ENCODE data around the gene PCMT1.
"Not testable (repeated sequence)": the region's sequence is repeated elsewhere in the genome, so short reads cannot be mapped to it uniquely, and the experiment has no call there.

The PCMT1 gene

GRCh38 chr6:149852881-149853280, 103.3 kb downstream of the PCMT1 start:
- no peak for DNase-seq (ENCODE audit: low read depth in 4 of 4, low spot score in 1 of 4)

- DNase-seq (ENCODE audit: low read depth in 4 of 4, low spot score in 1 of 4): not testable (repeated sequence)
Observed at GRCh38 chr6:149854017-149854416, 104.5 kb downstream of the PCMT1 start.

GRCh38 chr6:149854532-149854931, 105.0 kb downstream of the PCMT1 start:
- DNase-seq (ENCODE audit: low read depth in 4 of 4, low spot score in 1 of 4): no peak

- DNase-seq (ENCODE audit: low read depth in 4 of 4, low spot score in 1 of 4): no peak
Observed at GRCh38 chr6:149855040-149855654, 105.6 kb downstream of the PCMT1 start.

- no peak for DNase-seq (ENCODE audit: low read depth in 4 of 4, low spot score in 1 of 4)
Observed at GRCh38 chr6:149855741-149856140, 106.2 kb downstream of the PCMT1 start.

GRCh38 chr6:149856256-149856994, 106.9 kb downstream of the PCMT1 start:
- DNase-seq (ENCODE audit: low read depth in 4 of 4, low spot score in 1 of 4): no peak

GRCh38 chr6:149857541-149857940, 108.0 kb downstream of the PCMT1 start:
- DNase-seq (ENCODE audit: low read depth in 4 of 4, low spot score in 1 of 4): no peak

GRCh38 chr6:149859368-149859767, 109.8 kb downstream of the PCMT1 start:
- no peak for DNase-seq (ENCODE audit: low read depth in 4 of 4, low spot score in 1 of 4)

- DNase-seq (ENCODE audit: low read depth in 4 of 4, low spot score in 1 of 4): no peak
Observed at GRCh38 chr6:149859938-149860337, 110.4 kb downstream of the PCMT1 start.

- no peak for DNase-seq (ENCODE audit: low read depth in 4 of 4, low spot score in 1 of 4)
Observed at GRCh38 chr6:149860513-149860833, 110.9 kb downstream of the PCMT1 start.
